SK-N-MC (cell line): ENCODE measurements around the gene CSMD2.

Experiments
- DNase-seq: peaks from one replicate; pipeline ENCODE4 v3.0.0-alpha.2; 2011; ENCODE audit warnings: low read depth, low spot score
- H3K27ac ChIP-seq: fragments of 200-600 bp; sonication (generic); 2 replicates; pipeline ENCODE4 v1.5.1; 2016; ENCODE audit warnings: mixed run types
- H3K36me3 ChIP-seq: fragments of 200-600 bp; sonication (generic); 2 replicates; pipeline ENCODE4 v1.6.1; 2017; ENCODE audit warnings: antibody characterized with exemption, low read length, mixed read lengths; ENCODE audit not compliant: insufficient read depth
- H3K4me3 ChIP-seq: fragments of 200-600 bp; sonication (generic); 2 replicates; pipeline ENCODE4 v1.5.1; 2016
- H3K9ac ChIP-seq: fragments of 200-600 bp; sonication (generic); 2 replicates; pipeline ENCODE4 v1.8.0; 2017; ENCODE audit warnings: mixed run types, mixed read lengths; ENCODE audit not compliant: insufficient read length
- H3K9me3 ChIP-seq: fragments of 200-600 bp; sonication (generic); 2 replicates; pipeline ENCODE4 v1.6.1; 2017; ENCODE audit warnings: low read depth, mild to moderate bottlenecking, antibody characterized with exemption, low read length, moderate library complexity, mixed read lengths
- EZH2 ChIP-seq: fragments of 200-600 bp; sonication (generic); IDR thresholded peaks from one replicate; pipeline ENCODE4 v1.6.1; 2017; ENCODE audit warnings: antibody characterized with exemption
- FOXP2 ChIP-seq: optimal IDR thresholded peaks from 2 replicates; pipeline ENCODE3; 2011; ENCODE audit warnings: mild to moderate bottlenecking, moderate library complexity; ENCODE audit not compliant: insufficient read depth; ENCODE audit errors: extremely low read length, control extremely low read depth
- POLR2AphosphoS5 ChIP-seq: IDR thresholded peaks from 2 replicates; pipeline ENCODE4 v1.6.1; 2012; ENCODE audit warnings: mild to moderate bottlenecking, low read depth, low read length, borderline replicate concordance

The CSMD2 gene

GRCh38 chr1:33466159-33466558 is 698.9 kb downstream of the CSMD2 start:
- H3K9me3 ChIP-seq: no peaks in the 10 kb centered on the region
- H3K4me3 ChIP-seq: no peak overlapping the region
- no peak for DNase-seq
- H3K27ac ChIP-seq: no peak overlapping the region
- TF ChIP-seq POLR2AphosphoS5: no peak
- TF ChIP-seq FOXP2: no peak
- no peak for TF ChIP-seq EZH2
- H3K9ac ChIP-seq: no peak overlapping the region
- no peaks in the 10 kb centered on the region for H3K36me3 ChIP-seq

DNA sequence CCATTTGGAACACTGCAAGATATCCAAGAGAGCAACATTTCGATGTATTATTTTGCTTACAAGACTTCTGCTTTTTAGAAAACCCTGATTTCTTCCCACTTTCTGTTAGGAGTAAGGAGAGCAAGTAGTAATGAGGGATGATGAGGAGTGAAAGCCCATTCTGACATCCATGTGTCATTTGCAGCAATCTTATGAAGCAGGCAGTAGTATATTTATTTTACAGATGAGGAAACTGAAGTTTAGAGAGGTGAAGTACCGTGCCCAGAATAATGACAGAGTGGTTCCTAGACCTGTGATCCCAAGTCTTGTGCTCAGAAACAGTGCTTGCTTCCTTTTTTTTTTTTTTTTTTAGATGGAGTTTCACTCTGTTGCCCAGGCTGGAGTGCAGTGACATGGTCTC is 699.7 kb downstream of the CSMD2 start:
- DNase-seq: no peak
- Histone ChIP-seq H3K36me3 (no peaks in the 10 kb centered on the region), H3K9ac (no peak overlapping the region), H3K27ac (no peak overlapping the region), H3K9me3 (no peaks in the 10 kb centered on the region), H3K4me3 (no peak overlapping the region)
- no peak for TF ChIP-seq POLR2AphosphoS5
- TF ChIP-seq FOXP2: no peak
- TF ChIP-seq EZH2: no peak

- no peaks in the 10 kb centered on the region for H3K9me3 ChIP-seq
- H3K36me3 ChIP-seq: no peaks in the 10 kb centered on the region
- no peak for DNase-seq
- H3K27ac ChIP-seq: no peak overlapping the region
- H3K4me3 ChIP-seq: no peak overlapping the region
- H3K9ac ChIP-seq: no peak overlapping the region
- TF ChIP-seq FOXP2: no peak
- no peak for TF ChIP-seq EZH2
Measured at GRCh38 chr1:33464552-33464951, 700.5 kb downstream of the CSMD2 start.
